Measurements from ENCODE around the gene AMZ1.
"Not testable (repeated sequence)": the region's sequence is repeated elsewhere in the genome, so short reads cannot be mapped to it uniquely, and the experiment has no call there.

AMZ1 gene

DNA sequence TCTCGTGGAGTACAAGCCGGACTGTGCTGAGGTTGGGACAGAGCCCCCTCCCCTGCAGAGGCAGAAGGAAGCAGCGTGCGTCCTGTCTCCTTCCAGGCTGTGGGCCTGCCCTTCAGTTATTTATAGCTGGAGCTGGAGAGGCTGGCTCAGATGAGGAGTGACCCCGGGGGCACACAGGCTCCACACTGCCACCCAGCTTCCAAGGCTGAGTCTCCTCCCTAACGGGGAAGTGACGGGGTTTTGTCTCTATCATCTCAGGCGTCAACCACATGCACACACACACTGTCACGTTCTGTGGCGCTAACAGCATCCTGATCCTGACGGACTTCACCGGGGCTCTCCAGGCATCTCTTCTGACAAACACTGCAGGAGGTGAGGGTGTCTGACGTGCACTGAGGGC lies 25.4 kb downstream of the AMZ1 start:
- no peak for DNase-seq (ENCODE audit: low spot score)

DNA sequence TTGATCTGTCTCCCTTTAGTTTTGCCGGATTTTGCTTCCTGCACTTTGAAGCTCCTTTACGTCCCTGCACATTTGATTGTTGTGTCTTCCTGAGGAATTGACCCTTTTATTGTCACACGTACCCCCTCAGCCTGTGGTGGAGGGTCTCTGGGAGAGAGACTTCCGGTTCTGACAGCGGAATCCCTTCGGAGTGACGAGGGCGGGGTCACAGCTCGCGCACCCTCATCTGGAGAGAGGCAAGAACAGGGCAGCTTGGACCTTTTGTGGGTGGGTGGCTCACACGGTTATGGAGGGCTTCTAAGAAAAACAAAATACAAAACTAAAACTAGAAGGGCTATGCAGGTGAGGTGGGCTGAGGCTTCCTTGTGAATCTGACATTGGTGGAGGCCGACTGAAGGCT lies 26.0 kb downstream of the AMZ1 start:
- DNase-seq (ENCODE audit: low spot score) = no peak

DNA sequence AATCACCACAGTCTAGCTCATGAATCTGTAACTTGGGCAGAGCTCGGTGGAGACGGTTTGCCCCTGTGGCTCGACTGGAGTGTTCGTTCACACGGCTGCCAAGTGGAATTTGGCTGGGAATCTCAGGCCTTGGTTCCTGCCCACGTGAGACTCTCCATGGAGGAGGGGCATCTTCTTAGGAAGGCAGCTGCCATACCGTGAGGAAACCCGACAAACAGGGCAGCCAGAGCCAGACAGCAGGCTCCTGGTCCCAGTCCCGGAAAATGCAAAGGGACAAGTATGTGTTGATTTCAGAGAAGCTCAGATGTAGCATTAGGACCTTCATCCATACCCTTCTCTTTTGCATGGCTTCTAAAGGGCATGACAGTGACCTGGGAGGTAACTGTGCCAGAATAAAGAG lies 26.6 kb downstream of the AMZ1 start:
- DNase-seq (ENCODE audit: low spot score) = no peak

DNA sequence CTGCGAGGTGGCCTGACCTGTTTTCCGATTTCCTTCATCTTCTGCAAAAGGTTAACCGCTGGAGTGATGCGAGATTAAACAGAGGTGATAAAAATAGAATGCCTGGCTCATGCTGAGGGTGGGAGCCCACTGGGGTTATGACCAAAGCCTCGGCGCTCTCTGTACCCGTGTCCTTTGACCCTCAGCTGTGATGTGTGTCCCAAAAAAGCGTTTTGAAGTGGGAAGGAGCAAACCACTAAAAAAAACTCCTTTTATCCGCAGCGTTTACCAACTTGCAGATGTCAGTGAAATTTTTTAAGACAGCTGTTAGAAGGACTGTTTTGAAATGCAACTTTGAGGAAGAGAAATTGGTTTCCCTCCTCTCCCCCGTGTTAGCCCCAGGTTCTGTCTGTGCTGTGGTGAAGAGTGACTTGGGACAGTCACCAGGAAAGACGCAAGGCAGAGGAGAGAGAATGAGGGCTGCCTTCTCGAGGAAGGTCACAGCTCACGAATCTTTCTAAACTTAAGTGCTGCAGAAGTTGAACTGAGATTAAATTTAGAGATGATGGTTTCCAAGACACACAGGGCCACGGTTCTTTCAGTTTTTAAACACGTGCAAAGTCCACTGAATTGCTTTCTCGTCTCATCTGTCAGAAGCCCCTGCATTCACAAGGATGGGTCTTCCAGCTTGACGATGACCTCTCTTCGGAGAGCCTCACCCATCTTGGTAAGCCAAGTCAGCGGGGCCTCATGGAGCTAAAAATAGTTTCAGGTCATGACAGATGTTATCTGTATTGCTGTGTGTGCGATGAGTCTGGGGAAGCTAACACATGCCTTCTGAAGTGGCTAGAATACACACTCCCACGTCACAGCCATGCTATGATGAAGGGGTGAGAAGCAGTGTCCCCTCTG lies 27.6 kb downstream of the AMZ1 start:
- no peak for DNase-seq (ENCODE audit: low spot score)

DNA sequence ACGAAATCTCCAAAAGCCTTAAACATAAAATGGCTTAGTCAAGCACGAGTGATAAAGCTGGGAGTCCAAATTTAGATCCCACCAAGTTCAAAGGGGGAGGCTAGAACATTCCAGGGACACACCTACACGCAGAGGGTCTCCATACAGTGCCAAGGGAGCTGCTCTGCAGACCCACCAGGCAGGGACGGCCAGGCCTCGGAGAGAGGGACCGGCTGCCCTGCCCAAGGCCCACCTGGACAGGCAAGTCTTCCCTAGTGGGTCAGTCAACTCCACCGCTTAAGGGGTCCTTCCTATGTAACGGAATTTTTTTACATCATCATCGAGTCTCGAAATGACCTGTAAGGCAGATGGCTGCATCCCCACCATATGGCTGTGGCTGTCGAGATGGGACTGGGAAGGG lies 28.5 kb downstream of the AMZ1 start:
- DNase-seq (ENCODE audit: low spot score) = no peak

DNA sequence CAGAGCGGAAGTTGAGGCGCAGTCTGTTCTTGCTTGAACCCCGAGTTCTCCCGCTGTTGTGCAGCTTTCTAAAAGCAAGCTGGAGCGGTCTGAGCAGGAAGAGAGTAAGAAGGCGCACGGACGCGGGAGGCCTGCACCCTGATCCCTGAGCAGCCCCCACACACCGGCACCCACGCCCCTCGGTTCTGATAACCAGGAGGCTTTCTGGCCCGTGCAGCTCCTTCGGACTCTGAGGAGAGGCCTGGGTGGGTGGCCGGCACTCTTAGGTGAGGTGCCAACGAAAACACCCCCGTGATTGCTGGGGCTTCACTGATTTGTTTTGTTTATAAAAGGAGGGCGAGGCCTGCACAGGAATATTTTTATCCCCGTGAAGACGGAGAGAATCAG lies 28.9 kb downstream of the AMZ1 start:
- no peak for DNase-seq (ENCODE audit: low spot score)

DNA sequence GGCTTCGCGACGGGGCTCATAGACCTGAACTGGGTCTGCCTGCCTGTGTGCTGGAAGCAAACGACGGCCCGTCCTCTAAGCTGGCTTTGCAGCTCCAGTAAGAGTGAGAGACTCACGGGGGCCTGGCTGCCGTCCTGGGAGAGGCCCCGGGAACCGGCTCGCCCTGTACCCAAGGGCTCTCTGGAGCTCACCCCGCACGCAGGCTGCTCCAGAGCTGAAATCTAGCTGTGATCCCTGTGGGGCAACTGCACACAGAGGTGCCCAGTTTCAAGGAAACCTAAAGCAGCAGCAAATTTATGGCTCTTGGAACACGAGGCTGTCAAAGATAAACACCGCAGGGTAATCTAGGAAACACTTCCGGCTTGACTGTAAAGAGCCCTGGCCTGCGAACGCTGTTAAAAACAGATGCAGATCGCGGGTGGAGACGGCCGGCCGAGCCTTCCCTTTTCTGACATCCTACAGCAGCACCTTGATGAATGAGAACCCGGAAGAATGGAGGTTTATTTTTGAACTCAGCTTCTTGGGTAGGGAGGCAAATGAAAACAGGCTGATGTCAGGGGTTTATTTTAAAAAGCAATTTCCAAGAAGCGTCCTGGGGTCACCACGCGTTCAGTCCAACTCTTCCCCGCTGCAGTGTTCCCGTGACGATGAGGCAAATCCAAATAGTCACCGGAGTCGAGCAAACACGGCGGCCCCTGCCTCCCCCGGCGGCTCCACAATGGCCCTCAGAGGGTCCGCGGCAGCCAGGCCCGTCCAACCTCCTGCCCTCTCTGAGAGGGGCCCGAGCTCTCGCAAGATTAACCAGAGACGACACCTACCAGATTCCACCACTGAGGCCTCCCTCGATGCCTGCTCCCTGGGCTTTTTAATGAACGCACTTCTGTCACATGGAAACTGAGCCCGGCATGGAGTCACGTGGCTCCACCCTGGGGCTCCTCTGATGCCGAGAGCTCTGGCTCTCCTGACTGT lies 29.6 kb downstream of the AMZ1 start:
- no peak for DNase-seq (ENCODE audit: low spot score)

DNA sequence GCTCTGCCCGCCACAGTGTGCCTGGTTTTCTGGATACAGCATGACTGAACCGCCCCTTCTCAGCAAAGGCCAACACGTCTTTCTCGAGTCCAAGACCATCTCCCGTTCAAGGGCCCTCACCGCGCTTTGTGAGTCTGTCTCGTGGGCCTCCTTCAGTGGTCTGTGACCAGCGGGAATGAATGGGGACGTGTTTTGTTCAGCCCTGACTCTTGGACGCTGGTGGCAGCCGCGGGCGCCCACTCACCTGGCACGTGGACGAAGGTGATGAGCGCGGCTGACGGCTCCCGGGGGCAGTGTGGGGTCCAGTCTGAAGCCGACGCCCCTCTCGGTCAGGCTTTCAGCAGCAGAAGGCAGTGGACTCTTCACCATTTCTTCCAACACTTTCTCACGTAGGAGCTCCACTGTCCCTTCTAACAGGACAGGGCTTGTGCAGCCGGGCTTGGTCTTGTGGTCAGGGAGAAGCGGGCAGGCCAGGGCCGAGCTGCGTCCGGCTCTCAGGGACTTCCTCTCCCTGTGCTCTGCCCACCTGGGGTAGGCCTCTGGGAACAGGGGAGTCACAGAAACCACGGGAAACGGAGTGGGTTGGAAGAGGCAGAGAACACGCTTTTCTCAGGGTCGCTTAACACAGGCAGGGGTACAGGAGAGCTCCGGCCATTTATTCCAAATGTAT lies 30.4 kb downstream of the AMZ1 start:
- no peak for DNase-seq (ENCODE audit: low spot score)

DNA sequence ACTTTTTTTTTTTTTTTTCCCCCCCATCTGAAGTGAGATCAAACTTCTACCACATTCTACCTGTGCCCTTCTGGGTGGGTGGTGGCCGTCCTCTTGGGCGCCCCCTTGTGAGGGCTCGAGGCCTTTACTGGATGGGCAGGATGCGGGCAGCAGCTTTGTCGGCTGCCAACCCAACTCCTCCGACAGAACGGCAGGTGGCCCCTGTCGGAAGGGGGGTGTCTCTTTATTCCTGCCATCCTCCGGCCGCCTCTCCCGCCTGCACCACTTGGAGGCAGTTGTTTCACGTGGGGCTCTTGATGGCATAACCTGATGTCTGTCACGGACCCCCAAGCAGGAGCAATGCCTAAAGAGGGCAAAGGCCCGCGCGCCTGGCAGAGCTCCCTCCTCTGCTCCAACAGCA lies 31.0 kb downstream of the AMZ1 start:
- peak; percentile 86 for DNase-seq (ENCODE audit: low spot score)

DNA sequence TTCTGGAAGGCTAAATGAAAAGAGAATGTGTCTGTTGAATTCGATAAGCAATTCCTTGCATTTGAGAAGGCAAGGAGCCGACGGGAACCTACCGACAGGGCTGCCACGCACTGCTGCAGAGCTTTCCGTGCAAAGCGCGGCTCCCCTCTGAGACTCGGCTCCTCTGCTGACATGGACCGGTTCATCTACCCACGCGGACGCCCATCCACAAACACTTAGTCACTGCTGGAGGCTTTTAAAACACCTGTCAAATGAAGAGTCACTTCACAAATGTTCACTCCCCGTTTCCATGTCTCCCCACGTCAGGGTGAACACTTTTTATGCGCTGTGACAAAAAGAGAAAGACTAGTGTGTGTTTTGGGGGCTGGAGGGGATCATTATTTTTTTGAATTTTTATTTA lies 32.0 kb downstream of the AMZ1 start:
- peak; percentile 27 for DNase-seq (ENCODE audit: low spot score)

DNA sequence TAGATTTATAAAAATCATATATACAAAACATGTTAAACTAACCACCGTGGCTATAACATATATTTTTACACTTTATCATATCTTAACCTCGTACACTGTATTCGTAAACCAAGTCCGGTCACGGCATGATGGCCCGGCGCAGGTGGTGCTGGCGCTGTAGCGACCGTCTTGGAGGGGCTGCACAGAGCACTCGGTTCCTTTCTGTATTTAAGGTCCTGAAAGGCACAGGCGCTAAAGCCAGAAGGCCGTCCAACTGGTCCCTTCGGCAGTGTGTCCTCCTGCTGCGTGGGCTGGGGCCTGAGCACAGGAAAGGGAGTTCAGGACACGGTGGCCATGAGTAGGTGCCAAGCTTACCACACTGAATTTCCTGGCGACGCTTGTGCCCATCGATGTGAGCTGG lies 33.8 kb downstream of the AMZ1 start:
- peak; percentile 12 for DNase-seq (ENCODE audit: low spot score)

DNA sequence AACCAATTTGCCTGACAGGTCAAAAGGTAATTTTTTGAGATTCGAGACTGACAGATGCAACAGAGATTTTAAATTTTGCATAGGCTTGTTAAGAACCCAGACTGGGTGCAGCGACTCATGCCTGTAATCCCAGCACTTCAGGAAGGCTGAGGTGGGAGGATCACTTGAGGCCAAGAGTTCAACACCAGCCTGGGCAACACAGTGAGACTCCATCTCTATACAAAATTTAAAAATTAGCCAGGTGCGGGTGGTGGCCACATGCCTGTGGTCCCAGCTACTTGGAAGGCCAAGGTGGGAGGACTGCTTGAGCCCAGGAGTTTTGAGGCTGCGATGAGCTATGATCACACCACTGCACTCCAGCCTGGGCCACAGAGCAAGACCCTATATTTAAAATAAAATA lies 34.6 kb downstream of the AMZ1 start:
- no peak for DNase-seq (ENCODE audit: low spot score)

DNA sequence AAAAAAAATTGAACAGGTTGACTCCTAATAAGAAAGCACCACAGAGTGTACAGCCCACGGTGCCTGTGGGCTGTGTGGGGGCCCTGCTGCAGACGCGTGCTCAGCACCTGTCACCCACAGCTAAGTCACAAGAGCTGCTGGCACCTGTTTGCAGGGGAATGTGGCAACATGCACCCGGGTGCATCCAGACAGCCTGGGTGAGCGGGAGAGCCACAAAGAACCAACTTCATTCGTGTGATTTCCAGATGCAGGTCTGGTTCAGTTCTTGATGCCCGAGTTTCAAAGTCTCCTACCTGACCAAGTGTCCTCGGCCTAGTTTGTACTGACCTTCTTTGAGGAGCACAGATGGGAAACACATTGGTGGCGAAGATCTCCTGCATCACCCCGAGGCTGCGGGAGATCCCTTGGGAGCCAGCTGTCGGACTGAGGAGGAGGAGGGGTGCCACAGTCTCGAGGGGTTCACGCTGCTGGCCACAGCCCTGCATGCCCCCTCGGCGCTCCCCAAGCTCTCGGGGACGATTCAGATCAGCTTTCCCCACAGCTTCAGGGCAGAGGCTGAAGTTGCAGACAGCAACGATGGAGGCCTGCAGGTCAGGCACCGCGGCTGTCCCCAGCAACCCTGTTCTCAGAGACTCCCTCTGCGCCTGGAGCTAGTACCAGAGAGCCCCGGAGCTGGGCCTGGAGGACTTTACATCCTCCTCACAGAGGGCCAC lies 35.3 kb downstream of the AMZ1 start:
- no peak for DNase-seq (ENCODE audit: low spot score)

DNA sequence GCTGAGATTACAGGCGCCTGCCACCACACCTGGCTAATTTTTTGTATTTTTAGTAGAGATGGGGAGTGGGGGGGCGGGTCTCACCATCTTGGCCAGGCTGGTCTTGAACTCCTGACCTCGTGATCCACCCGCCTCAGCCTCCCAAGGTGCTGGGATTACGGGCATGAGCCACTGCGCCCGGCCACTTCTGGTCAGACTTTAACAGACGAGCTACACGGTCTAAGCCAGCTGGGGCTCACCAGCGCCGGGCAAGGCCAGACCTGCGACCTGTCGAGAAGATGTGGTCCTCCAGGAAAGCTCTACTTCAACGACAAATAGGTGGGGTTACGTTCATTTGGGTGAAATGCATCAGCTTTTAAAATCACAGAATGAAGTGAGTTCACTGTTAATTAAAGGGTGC lies 36.0 kb downstream of the AMZ1 start:
- DNase-seq (ENCODE audit: low spot score) = not testable (repeated sequence)

DNA sequence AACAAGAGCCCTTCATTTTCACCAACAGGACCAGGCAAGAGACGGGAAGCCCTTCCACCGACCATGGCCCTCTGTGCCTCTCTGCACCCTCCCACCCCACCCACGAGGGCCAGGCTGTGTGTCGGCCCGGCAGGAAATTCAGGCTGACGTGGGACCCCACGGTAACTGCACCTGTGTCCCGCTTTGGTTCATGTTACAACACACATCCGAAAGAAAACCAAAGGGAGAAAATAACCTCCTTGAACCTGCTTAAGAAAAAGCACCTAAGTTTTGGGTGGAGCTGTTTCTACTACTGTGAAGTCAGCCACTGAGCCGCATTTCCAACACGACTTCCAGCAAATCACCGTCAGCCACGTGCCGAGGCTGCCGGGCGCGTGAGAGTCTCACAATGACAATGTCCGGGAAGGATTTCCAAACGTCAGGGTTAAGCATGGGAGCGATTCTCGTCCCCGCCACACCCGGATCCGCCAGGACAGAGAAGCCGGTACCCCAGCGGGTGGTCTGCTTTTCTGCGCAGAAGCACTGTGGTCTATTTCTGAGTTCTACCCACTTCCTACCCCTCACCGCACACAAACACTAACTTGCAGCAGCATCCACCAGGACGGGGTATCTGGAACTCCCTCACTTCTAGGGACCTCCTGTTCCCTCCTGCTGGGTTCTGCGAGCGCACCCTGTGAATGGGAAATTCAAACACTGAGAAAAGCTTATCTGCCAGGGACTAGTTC lies 36.6 kb downstream of the AMZ1 start:
- no peak for DNase-seq (ENCODE audit: low spot score)

DNA sequence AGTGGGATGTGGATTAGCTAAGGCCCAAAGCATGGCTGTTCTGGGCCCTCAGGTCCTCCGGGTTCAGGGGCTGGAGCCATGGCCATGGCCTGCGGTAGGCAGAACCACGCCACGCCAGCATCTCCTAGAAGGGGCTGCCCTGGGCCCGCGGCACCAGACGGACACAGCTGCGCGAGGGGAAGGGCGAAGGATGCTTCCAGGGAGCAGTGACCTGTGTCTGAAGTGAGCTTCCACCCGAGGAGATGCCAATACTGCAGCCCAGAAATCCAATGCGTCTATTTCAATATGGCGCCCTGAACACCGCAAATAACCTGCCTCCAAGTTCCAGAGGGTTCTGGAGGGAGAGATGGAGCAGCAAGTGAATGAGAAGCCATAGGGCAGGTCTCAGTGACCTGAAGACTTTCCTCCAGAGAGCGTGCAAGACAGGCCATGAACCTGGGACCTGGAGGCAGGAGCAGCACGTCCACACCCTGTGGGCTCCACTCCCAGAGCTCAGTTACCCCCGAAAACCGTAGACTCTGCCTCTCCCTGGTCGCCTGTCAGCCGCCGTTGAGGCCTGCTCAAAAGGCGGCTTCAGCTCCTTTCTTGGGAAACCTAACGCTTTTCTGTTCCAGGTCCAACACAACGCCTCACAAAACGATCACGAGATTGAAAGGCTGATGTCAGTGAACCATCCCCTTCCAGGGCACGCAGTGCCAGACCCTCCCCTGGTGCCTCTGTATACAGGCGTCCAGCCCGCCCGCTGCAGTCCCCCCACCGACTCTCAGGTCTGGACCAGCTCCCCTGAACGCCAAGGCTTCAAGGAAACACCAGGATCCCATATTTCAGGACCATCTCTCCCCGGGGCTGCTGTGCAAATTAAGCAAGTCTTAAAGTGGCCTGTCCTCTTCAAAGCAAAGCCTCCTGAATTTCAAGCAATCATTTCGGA lies 37.4 kb downstream of the AMZ1 start:
- no peak for DNase-seq (ENCODE audit: low spot score)

DNA sequence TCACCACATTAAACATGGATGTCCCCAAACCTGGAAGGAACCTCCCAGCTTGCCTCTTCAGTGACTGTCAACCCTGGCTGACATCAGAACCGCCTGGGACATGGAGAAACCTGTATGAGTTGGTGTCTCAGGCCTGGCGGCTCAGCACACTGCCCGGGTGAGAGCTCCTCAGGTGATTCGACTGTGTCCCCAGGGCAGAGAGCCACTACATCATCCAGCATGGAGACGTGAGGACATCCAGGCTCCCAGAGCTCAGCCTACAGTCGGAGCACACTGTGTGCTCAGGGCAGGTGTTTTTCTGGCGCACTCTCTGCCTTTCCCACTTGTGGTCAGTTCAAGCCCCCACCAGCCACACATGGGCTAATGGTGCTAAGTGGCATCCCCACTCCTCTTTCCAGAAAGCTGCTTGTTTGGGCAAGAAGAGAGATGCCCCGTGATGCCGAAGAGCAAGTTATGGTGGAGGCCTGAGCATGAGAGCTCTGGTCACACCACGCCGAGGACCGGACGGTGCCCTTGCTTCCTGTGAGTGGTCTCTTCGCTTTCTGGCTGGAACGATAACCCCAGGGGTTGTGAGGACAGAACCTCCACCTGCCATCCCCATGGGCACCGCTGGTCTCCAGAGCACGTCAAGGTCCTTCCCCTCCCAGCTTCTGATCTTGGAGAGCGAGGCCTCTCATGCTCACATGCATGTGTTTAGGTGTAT lies 38.5 kb downstream of the AMZ1 start:
- no peak for DNase-seq (ENCODE audit: low spot score)

DNA sequence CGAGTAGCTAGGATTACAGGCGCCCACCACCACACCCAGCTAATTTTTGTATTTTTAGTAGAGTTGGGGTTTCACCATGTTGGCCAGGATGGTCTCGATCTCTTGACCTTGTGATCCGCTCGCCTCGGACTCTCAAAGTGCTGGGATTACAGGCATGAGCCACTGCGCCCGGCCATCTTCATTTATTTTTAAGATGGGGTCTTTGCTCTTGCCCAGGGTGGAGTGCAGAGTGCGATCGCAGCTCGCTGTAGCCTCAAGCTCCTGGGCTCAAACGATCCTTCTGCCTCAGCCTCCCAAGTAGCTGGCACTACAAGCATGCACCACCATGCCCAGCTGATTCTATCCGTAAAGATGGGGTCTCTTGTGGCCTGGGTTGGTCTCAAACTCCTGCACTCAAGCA lies 39.2 kb downstream of the AMZ1 start:
- DNase-seq (ENCODE audit: low spot score) = not testable (repeated sequence)

DNA sequence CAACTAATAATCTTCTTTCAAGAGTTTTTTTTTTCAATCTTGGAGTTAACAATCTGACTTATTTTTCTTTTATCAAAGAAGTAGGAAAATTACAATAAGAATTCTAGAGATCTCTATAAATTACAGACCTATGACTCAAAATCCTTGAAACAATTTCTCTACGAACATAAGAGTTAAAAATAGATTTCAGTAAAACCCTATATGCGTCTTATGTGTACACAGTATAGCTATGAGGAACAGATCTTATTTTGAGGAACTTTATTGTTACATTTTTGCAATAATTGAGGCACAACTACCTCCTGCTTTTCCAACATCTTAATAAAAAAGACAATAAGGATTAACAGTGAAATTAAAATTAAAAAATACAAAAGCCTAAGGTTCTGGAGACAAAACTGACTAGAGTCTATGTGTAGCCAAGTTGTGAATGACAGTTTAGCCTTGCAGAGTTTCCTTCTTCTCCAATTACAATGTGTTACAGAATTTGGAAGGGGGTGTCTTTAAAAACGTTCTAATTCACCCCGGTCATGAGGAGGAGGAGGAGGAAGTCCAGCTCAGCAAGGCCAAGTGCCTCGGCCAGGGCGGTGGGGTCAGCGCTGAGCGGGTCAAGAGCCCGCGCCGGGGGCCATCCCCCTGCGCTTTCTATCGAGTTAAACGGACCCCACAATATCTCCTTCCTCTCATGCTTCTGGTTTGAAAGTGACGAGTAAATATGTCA lies 40.5 kb downstream of the AMZ1 start:
- no peak for DNase-seq (ENCODE audit: low spot score)
